GM12878 (cell line): ENCODE measurements around the gene TAX1BP3. TPM values are rescaled to one million over a fixed set of nuclear protein-coding genes. Genes with fewer than 3 reads are reported as not detected.

ENCODE experiments used
- ATAC-seq: fragments of 200-7000 bp; cut with Tn5 transposase; 3 replicates; pipeline ENCODE4 v1.9.1; 2020; ENCODE audit warnings: mild to moderate bottlenecking, moderate library complexity
- BruUV-seq: library from RNA; stranded (reverse); fragments of 400-500 nt; replicated peaks from 2 replicates; lab custom pipeline; 2021; lab: Mats Ljungman, UMichigan
- CTCF ChIA-PET: fragments of 300-600 bp; sonication (Branson Sonifier 250); formaldehyde crosslinking; extraction: SDS; loops from one replicate; lab custom pipeline; 2021; ENCODE audit warnings: inconsistent platforms; lab: Yijun Ruan, JAX
- POLR2A ChIA-PET: fragments of 350-600 bp; formaldehyde crosslinking; extraction: SDS; loops from one replicate; lab custom pipeline; 2021; ENCODE audit warnings: inconsistent platforms; lab: Charles Lee
- RAD21 ChIA-PET: fragments of 300-600 bp; sonication (Branson Sonifier 250); formaldehyde crosslinking; loops from one replicate; lab custom pipeline; 2023; ENCODE audit warnings: antibody characterized with exemption; ENCODE audit not compliant: unreplicated experiment; lab: Charles Lee
- SMC1A ChIA-PET: fragments of 300-600 bp; sonication (Branson Sonifier 250); formaldehyde crosslinking; loops from one replicate; lab custom pipeline; 2023; ENCODE audit not compliant: unreplicated experiment, uncharacterized antibody; lab: Charles Lee
- DNase-seq: peaks from one replicate; pipeline ENCODE4 v3.0.0-alpha.2; 2011; ENCODE audit warnings: low read depth, low spot score
- FAIRE-seq: peaks from 3 replicates; lab custom pipeline; 2011; peaks lifted over from hg19 to GRCh38; lab: Jason Lieb, UNC
- H2AFZ ChIP-seq: 2 replicates; pipeline ENCODE4 v1.6.0; 2011; ENCODE audit warnings: low read depth, low read length, control low read depth; ENCODE audit not compliant: control insufficient read depth
- H3K27ac ChIP-seq: 2 replicates; pipeline ENCODE4 v1.5.1; 2011; ENCODE audit warnings: control low read depth; ENCODE audit not compliant: control insufficient read depth, insufficient read depth
- H3K27me3 ChIP-seq, 2 experiments: replicated peaks in 1 of 2; 2 replicates each; pipeline versions ENCODE4 v1.6.0 to v1.6.1; 2011; ENCODE audit warnings: low read length in 1 of 2; ENCODE audit not compliant: control insufficient read depth in 2 of 2, insufficient read depth in 2 of 2
- H3K36me3 ChIP-seq, 2 experiments: 2 replicates each; pipeline ENCODE4 v1.5.1; 2011; ENCODE audit warnings: low read length in 1 of 2; ENCODE audit not compliant: control insufficient read depth in 2 of 2, insufficient read depth in 2 of 2
- H3K4me1 ChIP-seq: 2 replicates; pipeline ENCODE4 v1.6.1; 2011; ENCODE audit warnings: mild to moderate bottlenecking, low read length, moderate library complexity, mixed read lengths; ENCODE audit not compliant: control insufficient read depth, insufficient read depth
- H3K4me2 ChIP-seq: 2 replicates; pipeline ENCODE4 v1.6.0; 2011; ENCODE audit warnings: control low read depth; ENCODE audit not compliant: control insufficient read depth, insufficient read depth
- H3K4me3 ChIP-seq: fragments of 200-600 bp; sonication (generic); 2 replicates; pipeline ENCODE4 v1.5.1; 2016
- H3K79me2 ChIP-seq: 2 replicates; pipeline ENCODE4 v1.6.0; 2011; ENCODE audit warnings: low read length; ENCODE audit not compliant: control insufficient read depth, insufficient read depth
- H3K9ac ChIP-seq: 2 replicates; pipeline ENCODE4 v1.8.0; 2011; ENCODE audit warnings: low read length, control low read depth, mixed read lengths; ENCODE audit not compliant: control insufficient read depth, insufficient read depth
- H3K9me3 ChIP-seq: replicated peaks from 3 replicates; pipeline ENCODE4 v1.5.1; 2011; ENCODE audit warnings: mild to moderate bottlenecking, low read length; ENCODE audit not compliant: control insufficient read depth, insufficient read depth
- H4K20me1 ChIP-seq: 2 replicates; pipeline ENCODE4 v1.6.0; 2011; ENCODE audit not compliant: control insufficient read depth, insufficient read depth
- CBX5 ChIP-seq: sonication (generic); IDR thresholded peaks from 2 replicates; pipeline ENCODE4 v1.6.1; 2016; ENCODE audit warnings: low read depth, moderate library complexity, mild to moderate bottlenecking, inconsistent platforms
- ESRRA ChIP-seq: IDR thresholded peaks from 2 replicates; pipeline ENCODE4 v1.6.1; 2012; ENCODE audit warnings: mild to moderate bottlenecking, low read length, improper control_type of control experiment
- RBBP5 ChIP-seq: fragments of 200-600 bp; sonication (generic); conservative IDR thresholded peaks from 2 replicates; pipeline ENCODE4 v1.6.1; 2016
- SMARCA5 ChIP-seq: fragments of 450-650 bp; IDR thresholded peaks from 2 replicates; pipeline ENCODE4 v1.6.1; 2017; ENCODE audit warnings: mild to moderate bottlenecking
- SUPT20H ChIP-seq: IDR thresholded peaks from 2 replicates; pipeline ENCODE4 v1.6.1; 2011; ENCODE audit warnings: low read depth, mild to moderate bottlenecking, low read length, moderate library complexity, borderline replicate concordance; ENCODE audit not compliant: control insufficient read depth
- TAF1 ChIP-seq: IDR thresholded peaks from 2 replicates; pipeline ENCODE4 v1.6.1; 2011; ENCODE audit warnings: mild to moderate bottlenecking, low read depth, low read length, borderline replicate concordance
- WGBS: methylation state at CpG from one replicate; pipeline ENCODE4 v1.1.6; 2016; ENCODE audit warnings: low lambda C conversion rate; ENCODE audit not compliant: insufficient replicate concordance, insufficient coverage; ENCODE audit errors: missing lambda C conversion rate; 5-methylcytosine and 5-hydroxymethylcytosine counted together
- in situ Hi-C: fragments of 300-500 bp; cut with MboI; formaldehyde crosslinking; loops from 9 replicates; pipeline ENCODE4 v1.14.3; 2018; ENCODE audit warnings: mixed read lengths
- intact Hi-C: fragments of 100-400 bp; cut with micrococcal nuclease; formaldehyde crosslinking; loops from one replicate; pipeline ENCODE4 v1.14.2; 2022; ENCODE audit not compliant: unreplicated experiment
- polyA plus RNA-seq, 11 experiments: library from polyadenylated mRNA; depleted of rRNA in 4 of 11; unstranded in 6 of 11; stranded (reverse) in 5 of 11; fragments of >200 nt; fragmentation: Nextera tagmentation in 4 of 11; fragmentation: Illumina TruSeq in 1 of 11; extraction: Ambion mirVana in 4 of 11; extraction: Trizol in 1 of 11; gene quantifications; 1 replicate in 1 of 11; 2 replicates in 10 of 11; pipeline versions ENCODE4 v1.2.1 to v1.2.3, GENCODE V29; 2011 to 2016; ENCODE audit warnings: inconsistent platforms in 2 of 11, missing spikeins in 2 of 11, low read depth in 1 of 11
- total RNA-seq, 4 experiments: library from RNA; depleted of rRNA in 3 of 4; stranded (reverse); fragments of >200 nt in 3 of 4; fragmentation: Illumina TruSeq in 1 of 4; extraction: Trizol in 1 of 4; gene quantifications; 2 replicates each; pipeline versions ENCODE4 v1.2.1 to v1.2.3, GENCODE V29; 2013 to 2021
- TF ChIP-seq, protein P1 (sequence below): fragments of 150-350 bp; IDR thresholded peaks from 2 replicates; pipeline ENCODE4 v1.6.1; 2016; ENCODE audit warnings: low read depth, low read length
- TF ChIP-seq, protein P2 (sequence below): fragments of 450-650 bp; IDR thresholded peaks from 2 replicates; pipeline ENCODE4 v1.6.1; 2017; ENCODE audit warnings: mild to moderate bottlenecking, moderate library complexity

TAX1BP3 gene
- total and polyA plus RNA-seq, 10 of the 15 experiments (the other 5 are each of a cell fraction or from before 2014, with no cell fraction given): 1.00 to 40.4 (median 15.4) TPM

DNA sequence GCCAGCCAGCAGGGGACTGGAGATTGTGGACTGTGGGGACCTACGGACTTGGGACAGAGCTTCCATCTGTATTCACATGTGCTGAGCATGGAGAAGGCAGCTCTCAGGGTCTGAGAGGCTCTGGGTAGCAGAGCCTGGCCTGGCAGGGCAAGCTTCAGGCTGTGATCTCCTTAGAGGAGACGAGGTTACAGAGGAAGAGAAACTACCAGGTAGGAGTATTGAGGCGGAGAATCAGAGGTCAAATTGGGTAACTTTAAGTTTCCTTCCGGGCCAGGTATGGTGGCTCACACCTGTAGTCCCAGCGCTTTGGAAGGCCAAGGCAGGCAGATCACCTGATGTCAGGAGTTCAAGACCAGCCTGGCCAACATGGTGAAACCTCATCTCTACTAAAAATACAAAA lies 23.1 kb downstream of the TAX1BP3 start:
- ChIA-PET CTCF (interaction anchor here (1.3 to 2.5 kb wide), 3 partner anchors 9 to 43 kb away, joined by 3 to 10 read pairs (median 7); partner anchors contain the start of genes CTNS and SHPK), SMC1A (interaction anchor here (1.3 kb wide), 1 partner anchor 11 kb away, joined by 3 read pairs; no protein-coding TSS in a partner anchor), POLR2A (interaction anchor here (1.0 kb wide), 1 partner anchor 9 kb away, joined by 3 read pairs; the partner anchor contains the start of genes CTNS and SHPK), RAD21 (no interaction called here)
- 21% methylated on average over 5 of the region's 5 CpGs for WGBS
- FAIRE-seq (peak; percentile 84), ATAC-seq (no peak; the same call in 1 of the 3 replicates), DNase-seq (no peak)
- Histone ChIP-seq H3K27me3 (no peaks in the 10 kb centered on the region), H3K36me3 (no peaks in the 10 kb centered on the region), H3K4me1 (peaks cover 4% of the 10 kb centered on the region), H3K4me2 (no peak overlapping the region), H4K20me1 (no peaks in the 10 kb centered on the region), H2AFZ (no peak overlapping the region), H3K9me3 (no peaks in the 10 kb centered on the region), H3K79me2 (no peaks in the 10 kb centered on the region), H3K4me3 (no peak overlapping the region), H3K27ac (no peak overlapping the region), H3K9ac (no peak overlapping the region)
- in situ Hi-C loops (no loop called here), intact Hi-C loops (loop anchor here (10.0 kb wide), 1 partner anchor 601 kb away; no protein-coding TSS in a partner anchor)
- TF ChIP-seq CBX5 (no peak), RBBP5 (no peak), ESRRA (no peak), SUPT20H (no peak), SMARCA5 (no peak), TAF1 (no peak)
- TF ChIP-seq, protein P1, sequence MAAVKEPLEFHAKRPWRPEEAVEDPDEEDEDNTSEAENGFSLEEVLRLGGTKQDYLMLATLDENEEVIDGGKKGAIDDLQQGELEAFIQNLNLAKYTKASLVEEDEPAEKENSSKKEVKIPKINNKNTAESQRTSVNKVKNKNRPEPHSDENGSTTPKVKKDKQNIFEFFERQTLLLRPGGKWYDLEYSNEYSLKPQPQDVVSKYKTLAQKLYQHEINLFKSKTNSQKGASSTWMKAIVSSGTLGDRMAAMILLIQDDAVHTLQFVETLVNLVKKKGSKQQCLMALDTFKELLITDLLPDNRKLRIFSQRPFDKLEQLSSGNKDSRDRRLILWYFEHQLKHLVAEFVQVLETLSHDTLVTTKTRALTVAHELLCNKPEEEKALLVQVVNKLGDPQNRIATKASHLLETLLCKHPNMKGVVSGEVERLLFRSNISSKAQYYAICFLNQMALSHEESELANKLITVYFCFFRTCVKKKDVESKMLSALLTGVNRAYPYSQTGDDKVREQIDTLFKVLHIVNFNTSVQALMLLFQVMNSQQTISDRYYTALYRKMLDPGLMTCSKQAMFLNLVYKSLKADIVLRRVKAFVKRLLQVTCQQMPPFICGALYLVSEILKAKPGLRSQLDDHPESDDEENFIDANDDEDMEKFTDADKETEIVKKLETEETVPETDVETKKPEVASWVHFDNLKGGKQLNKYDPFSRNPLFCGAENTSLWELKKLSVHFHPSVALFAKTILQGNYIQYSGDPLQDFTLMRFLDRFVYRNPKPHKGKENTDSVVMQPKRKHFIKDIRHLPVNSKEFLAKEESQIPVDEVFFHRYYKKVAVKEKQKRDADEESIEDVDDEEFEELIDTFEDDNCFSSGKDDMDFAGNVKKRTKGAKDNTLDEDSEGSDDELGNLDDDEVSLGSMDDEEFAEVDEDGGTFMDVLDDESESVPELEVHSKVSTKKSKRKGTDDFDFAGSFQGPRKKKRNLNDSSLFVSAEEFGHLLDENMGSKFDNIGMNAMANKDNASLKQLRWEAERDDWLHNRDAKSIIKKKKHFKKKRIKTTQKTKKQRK: no peak
- TF ChIP-seq, protein P2, sequence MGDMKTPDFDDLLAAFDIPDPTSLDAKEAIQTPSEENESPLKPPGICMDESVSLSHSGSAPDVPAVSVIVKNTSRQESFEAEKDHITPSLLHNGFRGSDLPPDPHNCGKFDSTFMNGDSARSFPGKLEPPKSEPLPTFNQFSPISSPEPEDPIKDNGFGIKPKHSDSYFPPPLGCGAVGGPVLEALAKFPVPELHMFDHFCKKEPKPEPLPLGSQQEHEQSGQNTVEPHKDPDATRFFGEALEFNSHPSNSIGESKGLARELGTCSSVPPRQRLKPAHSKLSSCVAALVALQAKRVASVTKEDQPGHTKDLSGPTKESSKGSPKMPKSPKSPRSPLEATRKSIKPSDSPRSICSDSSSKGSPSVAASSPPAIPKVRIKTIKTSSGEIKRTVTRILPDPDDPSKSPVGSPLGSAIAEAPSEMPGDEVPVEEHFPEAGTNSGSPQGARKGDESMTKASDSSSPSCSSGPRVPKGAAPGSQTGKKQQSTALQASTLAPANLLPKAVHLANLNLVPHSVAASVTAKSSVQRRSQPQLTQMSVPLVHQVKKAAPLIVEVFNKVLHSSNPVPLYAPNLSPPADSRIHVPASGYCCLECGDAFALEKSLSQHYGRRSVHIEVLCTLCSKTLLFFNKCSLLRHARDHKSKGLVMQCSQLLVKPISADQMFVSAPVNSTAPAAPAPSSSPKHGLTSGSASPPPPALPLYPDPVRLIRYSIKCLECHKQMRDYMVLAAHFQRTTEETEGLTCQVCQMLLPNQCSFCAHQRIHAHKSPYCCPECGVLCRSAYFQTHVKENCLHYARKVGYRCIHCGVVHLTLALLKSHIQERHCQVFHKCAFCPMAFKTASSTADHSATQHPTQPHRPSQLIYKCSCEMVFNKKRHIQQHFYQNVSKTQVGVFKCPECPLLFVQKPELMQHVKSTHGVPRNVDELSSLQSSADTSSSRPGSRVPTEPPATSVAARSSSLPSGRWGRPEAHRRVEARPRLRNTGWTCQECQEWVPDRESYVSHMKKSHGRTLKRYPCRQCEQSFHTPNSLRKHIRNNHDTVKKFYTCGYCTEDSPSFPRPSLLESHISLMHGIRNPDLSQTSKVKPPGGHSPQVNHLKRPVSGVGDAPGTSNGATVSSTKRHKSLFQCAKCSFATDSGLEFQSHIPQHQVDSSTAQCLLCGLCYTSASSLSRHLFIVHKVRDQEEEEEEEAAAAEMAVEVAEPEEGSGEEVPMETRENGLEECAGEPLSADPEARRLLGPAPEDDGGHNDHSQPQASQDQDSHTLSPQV: no peak
- no TSS peak for BruUV-seq
